ENCODE results near the gene BLOC1S5. TPM values are rescaled to one million over a fixed set of nuclear protein-coding genes. Genes with fewer than 3 reads are reported as not detected.

BLOC1S5 gene
- total and polyA plus RNA-seq, 2 of the 8 experiments (the other 6 are each of a cell fraction or from before 2014, with no cell fraction given), result 3.4 to 17.2 TPM

DNA sequence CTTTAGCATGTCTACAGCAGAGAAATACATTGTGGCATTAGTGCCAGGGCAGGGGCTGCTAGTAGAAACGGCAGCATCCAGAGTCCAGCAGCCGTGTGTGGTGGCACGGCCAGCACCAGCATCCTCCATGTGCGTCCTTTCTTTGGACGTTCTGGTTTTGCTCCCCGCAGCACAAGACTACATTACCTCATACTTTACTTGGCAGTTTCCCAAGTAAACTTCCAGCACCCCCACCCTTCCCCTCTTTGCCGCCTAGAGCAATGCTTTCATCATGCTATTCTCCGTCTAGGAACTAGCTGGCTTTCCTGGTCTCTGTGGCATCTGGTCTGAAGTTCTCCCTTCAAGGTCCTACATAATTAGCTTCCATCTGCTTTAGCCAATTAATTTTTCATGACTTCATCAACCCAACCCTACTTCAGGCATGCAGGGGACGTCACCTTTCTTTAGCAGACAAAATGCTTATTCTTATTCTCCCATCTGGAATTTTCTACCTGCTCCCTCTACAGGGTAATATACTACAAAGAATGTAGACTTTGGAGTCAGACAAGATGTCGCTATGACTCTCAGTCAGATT is 67.6 kb downstream of the BLOC1S5 start:
- Histone ChIP-seq H3K23ac (ENCODE audit: insufficient read length) (no peak overlapping the region), H4K91ac (replicated peaks; ENCODE audit: insufficient read length, low read length) (no peak overlapping the region), H4K8ac (ENCODE audit: extremely low read depth, insufficient read depth, low read length) (no peak overlapping the region), H2BK120ac (replicated peaks; ENCODE audit: low read depth, low read length) (no peak overlapping the region), H3K4me1 (replicated peaks in 1 of 4; ENCODE audit: control insufficient read depth in 3 of 4, insufficient read depth in 4 of 4, low read length in 3 of 4) (no peaks in the 10 kb centered on the region), H3K27ac (ENCODE audit: low read depth, low read length) (no peak overlapping the region), H2BK20ac (ENCODE audit: low read length) (no peak overlapping the region), H3K9me3 (ENCODE audit: insufficient read depth in 2 of 2, low read depth in 1 of 2, low read length in 1 of 2) (no peaks in the 10 kb centered on the region), H2BK15ac (ENCODE audit: low read length) (no peak overlapping the region), H4K20me1 (replicated peaks in 1 of 2; ENCODE audit: control insufficient read depth in 1 of 2, insufficient read depth in 2 of 2, low read length in 2 of 2) (no peaks in the 10 kb centered on the region), H3K36me3 (ENCODE audit: control insufficient read depth in 2 of 4, insufficient read depth in 4 of 4, low read length in 3 of 4) (no peaks in the 10 kb centered on the region), H3K9ac (replicated peaks in 1 of 4; ENCODE audit: extremely low read depth in 1 of 4, low read depth in 3 of 4, low read length in 3 of 4) (no peak overlapping the region), H3K79me1 (ENCODE audit: low read depth, low read length) (no peaks in the 10 kb centered on the region), H2AFZ (ENCODE audit: low read length) (no peak overlapping the region), H3K14ac (ENCODE audit: insufficient read length) (no peak overlapping the region), H2BK12ac (ENCODE audit: low read depth, low read length) (no peak overlapping the region), H3K18ac (ENCODE audit: extremely low read depth, low read length) (no peak overlapping the region), H3K4me2 (ENCODE audit: insufficient read depth in 1 of 2, low read depth in 2 of 2, low read length in 2 of 2) (no peak overlapping the region), H2AK5ac (ENCODE audit: low read depth, low read length) (no peak overlapping the region), H4K5ac (ENCODE audit: insufficient read length, low read depth, low read length) (no peak overlapping the region), H3K27me3 (replicated peaks in 1 of 4; ENCODE audit: control insufficient read depth in 3 of 4, extremely low read depth in 1 of 4, insufficient read depth in 3 of 4, low read length in 3 of 4) (no peaks in the 10 kb centered on the region), H3K56ac (replicated peaks; ENCODE audit: insufficient read length, low read depth, low read length) (no peak overlapping the region), H3K23me2 (ENCODE audit: low read depth, low read length) (no peaks in the 10 kb centered on the region), H3K4ac (replicated peaks; ENCODE audit: insufficient read length, low read depth, low read length) (no peak overlapping the region), H2BK5ac (ENCODE audit: low read depth, low read length) (no peak overlapping the region), H3K4me3 (ENCODE audit: extremely low read depth in 1 of 4, insufficient read depth in 2 of 4, low read depth in 3 of 4, low read length in 4 of 4) (no peak overlapping the region), H3K79me2 (ENCODE audit: control insufficient read depth in 1 of 2, insufficient read depth in 2 of 2, low read length in 2 of 2) (no peaks in the 10 kb centered on the region)
- WGBS, 2 experiments (ENCODE audit: extremely low coverage in 1 of 2, insufficient coverage in 1 of 2, insufficient read length in 1 of 2, insufficient replicate concordance in 2 of 2, low coverage in 1 of 2, low lambda C conversion rate in 2 of 2, missing lambda C conversion rate in 1 of 2), result 90% methylated on average over 10 of the region's 10 CpGs; no CpG with 5 or more reads in 1 of the 2 experiments
- ChIA-PET CTCF (ENCODE audit: partially characterized antibody) (interaction anchor here (1.0 to 1.9 kb wide), 3 partner anchors 13 to 175 kb away, joined by 3 to 4 read pairs (median 4); no protein-coding TSS in a partner anchor), POLR2A (ENCODE audit: partially characterized antibody) (no interaction called here)
- FAIRE-seq (no peak), DNase-seq (ENCODE audit: low read depth in 1 of 2, low spot score in 2 of 2) (no peak)
- no peak for TF ChIP-seq TEAD4 (IDR thresholded peaks at IDR 0.05; ENCODE audit: low read depth, low read length)
- TF ChIP-seq, protein P1, sequence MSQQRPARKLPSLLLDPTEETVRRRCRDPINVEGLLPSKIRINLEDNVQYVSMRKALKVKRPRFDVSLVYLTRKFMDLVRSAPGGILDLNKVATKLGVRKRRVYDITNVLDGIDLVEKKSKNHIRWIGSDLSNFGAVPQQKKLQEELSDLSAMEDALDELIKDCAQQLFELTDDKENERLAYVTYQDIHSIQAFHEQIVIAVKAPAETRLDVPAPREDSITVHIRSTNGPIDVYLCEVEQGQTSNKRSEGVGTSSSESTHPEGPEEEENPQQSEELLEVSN (IDR thresholded peaks at IDR 0.05), result no peak
- TF ChIP-seq CHD2 (IDR thresholded peaks at IDR 0.05; ENCODE audit: low read length), result no peak
- TF ChIP-seq CBX5 (IDR thresholded peaks at IDR 0.05; ENCODE audit: low read depth, low read length), result no peak
- TF ChIP-seq, protein P2, sequence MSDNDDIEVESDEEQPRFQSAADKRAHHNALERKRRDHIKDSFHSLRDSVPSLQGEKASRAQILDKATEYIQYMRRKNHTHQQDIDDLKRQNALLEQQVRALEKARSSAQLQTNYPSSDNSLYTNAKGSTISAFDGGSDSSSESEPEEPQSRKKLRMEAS (IDR thresholded peaks at IDR 0.05), result no peak
- no peak for TF ChIP-seq SAP30 (IDR thresholded peaks at IDR 0.05; ENCODE audit: insufficient read depth, insufficient replicate concordance, low read length)
- TF ChIP-seq EP300 (IDR thresholded peaks at IDR 0.05; ENCODE audit: borderline replicate concordance in 1 of 2, low read depth in 2 of 2, low read length in 2 of 2), result no peak
- no peak for TF ChIP-seq HDAC2 (IDR thresholded peaks at IDR 0.05; ENCODE audit: borderline replicate concordance in 1 of 2, low read depth in 2 of 2, low read length in 2 of 2)
- TF ChIP-seq SP2 (IDR thresholded peaks at IDR 0.05; ENCODE audit: low read length), result no peak
- no peak for TF ChIP-seq NANOG (IDR thresholded peaks at IDR 0.05; ENCODE audit: insufficient read depth, low read depth, low read length, poor library complexity, severe bottlenecking)
- no peak for TF ChIP-seq EZH2 (IDR thresholded peaks at IDR 0.05; ENCODE audit: low read depth, low read length, severe bottlenecking)
- no peak for TF ChIP-seq TBP (IDR thresholded peaks at IDR 0.05; ENCODE audit: low read depth, low read length)
